Gastrocnemius medialis (tissue), 4 donors: ENCODE data around the gene SFMBT1.

ENCODE experiments used
- CTCF ChIP-seq, 5 experiments: fragments of 450-650 bp in 3 of 5; fragments of 200-600 bp in 2 of 5; sonication (generic) in 2 of 5; IDR thresholded peaks in 4 of 5; conservative IDR thresholded peaks in 1 of 5; 1 replicate in 4 of 5; 2 replicates in 1 of 5; pipeline ENCODE4 v1.5.1; 2016 to 2019; ENCODE audit warnings: antibody characterized with exemption in 5 of 5, mild to moderate bottlenecking in 3 of 5, moderate library complexity in 3 of 5
- POLR2A ChIP-seq, 2 donors: fragments of 450-650 bp; IDR thresholded peaks; one replicate each; pipeline ENCODE4 v1.6.1; 2017; ENCODE audit warnings: antibody characterized with exemption in 2 of 2, mild to moderate bottlenecking in 2 of 2, moderate library complexity in 2 of 2

GRCh38 chr3:52897130-52898122 lies 148.4 kb downstream of the SFMBT1 start, which contains the start of gene STIMATE:
- TF ChIP-seq CTCF (IDR thresholded peaks at IDR 0.05 in 4 of 5, conservative IDR thresholded peaks at IDR 0.05 in 1 of 5) (peak in 2 of 5 experiments; percentile 8 to 13), POLR2A (IDR thresholded peaks at IDR 0.05) (peak; percentile 67 to 80)
